GM23338 (cell line): Measurements from ENCODE around the gene XPO6.

Experiments used
- EZH2phosphoT487 ChIP-seq: fragments of 200-600 bp; sonication (generic); IDR thresholded peaks from one replicate; pipeline ENCODE4 v1.8.1; 2018; ENCODE audit warnings: antibody characterized with exemption; ENCODE audit not compliant: unreplicated experiment
- POLR2AphosphoS5 ChIP-seq: IDR thresholded peaks from 2 replicates; pipeline ENCODE4 v1.6.1; 2016; ENCODE audit warnings: antibody characterized with exemption, low read depth
- TF ChIP-seq, protein P1 (sequence below), 2 experiments: fragments of 200-600 bp in 1 of 2; sonication (generic) in 1 of 2; conservative IDR thresholded peaks; 2 replicates each; pipeline versions ENCODE4 v1.5.1 to v1.6.1; 2016 to 2017; ENCODE audit warnings: antibody characterized with exemption in 2 of 2, low read depth in 2 of 2, mild to moderate bottlenecking in 2 of 2, moderate library complexity in 1 of 2

DNA sequence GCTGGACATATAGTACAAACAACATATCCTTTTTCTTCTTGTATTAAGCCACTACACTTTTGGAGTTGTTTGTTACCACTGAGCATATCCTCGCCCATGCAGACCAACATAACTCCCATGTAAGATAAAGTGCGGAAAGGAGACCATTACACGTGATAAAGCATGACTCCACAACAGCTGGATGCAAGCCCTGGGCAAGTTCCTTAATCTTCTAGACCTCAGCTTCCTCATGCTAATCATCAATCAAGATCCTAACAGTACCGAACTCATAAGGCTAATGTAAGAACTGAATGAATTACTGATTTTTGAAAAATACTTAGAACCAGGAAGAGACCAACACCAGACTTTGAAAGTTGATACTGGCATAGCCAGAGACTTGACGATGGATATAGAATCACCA lies 101.3 kb downstream of the XPO6 start:
- TF ChIP-seq, protein P1, sequence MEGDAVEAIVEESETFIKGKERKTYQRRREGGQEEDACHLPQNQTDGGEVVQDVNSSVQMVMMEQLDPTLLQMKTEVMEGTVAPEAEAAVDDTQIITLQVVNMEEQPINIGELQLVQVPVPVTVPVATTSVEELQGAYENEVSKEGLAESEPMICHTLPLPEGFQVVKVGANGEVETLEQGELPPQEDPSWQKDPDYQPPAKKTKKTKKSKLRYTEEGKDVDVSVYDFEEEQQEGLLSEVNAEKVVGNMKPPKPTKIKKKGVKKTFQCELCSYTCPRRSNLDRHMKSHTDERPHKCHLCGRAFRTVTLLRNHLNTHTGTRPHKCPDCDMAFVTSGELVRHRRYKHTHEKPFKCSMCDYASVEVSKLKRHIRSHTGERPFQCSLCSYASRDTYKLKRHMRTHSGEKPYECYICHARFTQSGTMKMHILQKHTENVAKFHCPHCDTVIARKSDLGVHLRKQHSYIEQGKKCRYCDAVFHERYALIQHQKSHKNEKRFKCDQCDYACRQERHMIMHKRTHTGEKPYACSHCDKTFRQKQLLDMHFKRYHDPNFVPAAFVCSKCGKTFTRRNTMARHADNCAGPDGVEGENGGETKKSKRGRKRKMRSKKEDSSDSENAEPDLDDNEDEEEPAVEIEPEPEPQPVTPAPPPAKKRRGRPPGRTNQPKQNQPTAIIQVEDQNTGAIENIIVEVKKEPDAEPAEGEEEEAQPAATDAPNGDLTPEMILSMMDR (conservative IDR thresholded peaks at IDR 0.05; ENCODE audit: low read depth in 2 of 2), result no peak
- TF ChIP-seq EZH2phosphoT487 (no peak), POLR2AphosphoS5 (no peak)
